GM12801 (cell line): ENCODE data around the gene OPN5.

Experiments used
- CTCF ChIP-seq: IDR thresholded peaks from one replicate; pipeline ENCODE4 v1.5.1; 2011; ENCODE audit warnings: control low read depth; ENCODE audit not compliant: insufficient read length; ENCODE audit errors: extremely low read depth

OPN5 gene

GRCh38 chr6:47781732-47782131 lies at the start of gene OPN5:
Gene OPN5, plus strand, starts transcription at chr6:47782032. Its CDS starts 35 bp downstream, at chr6:47782067.
- no peak for TF ChIP-seq CTCF

GRCh38 chr6:47733879-47734558 lies 47.8 kb upstream of the OPN5 start:
- no peak for TF ChIP-seq CTCF

GRCh38 chr6:47734831-47735481 lies 46.9 kb upstream of the OPN5 start:
- no peak for TF ChIP-seq CTCF

- TF ChIP-seq CTCF: no peak
Observed at GRCh38 chr6:47736083-47736700, 45.6 kb upstream of the OPN5 start.

GRCh38 chr6:47737406-47737805 lies 44.4 kb upstream of the OPN5 start:
- no peak for TF ChIP-seq CTCF

- no peak for TF ChIP-seq CTCF
Observed at GRCh38 chr6:47740714-47741113, 41.1 kb upstream of the OPN5 start.

GRCh38 chr6:47741807-47742206 lies 40.0 kb upstream of the OPN5 start:
- no peak for TF ChIP-seq CTCF
